ENCODE data around the gene GPRC5A. TPM values are rescaled to one million over a fixed set of nuclear protein-coding genes. Genes with fewer than 3 reads are reported as not detected.
A peak's percentile ranks its signal among the peaks of the same experiment; 100 is the strongest.

GPRC5A gene
- total RNA-seq, 6 donors from 2014 or later, result 194 to 890 (median 653) TPM

DNA sequence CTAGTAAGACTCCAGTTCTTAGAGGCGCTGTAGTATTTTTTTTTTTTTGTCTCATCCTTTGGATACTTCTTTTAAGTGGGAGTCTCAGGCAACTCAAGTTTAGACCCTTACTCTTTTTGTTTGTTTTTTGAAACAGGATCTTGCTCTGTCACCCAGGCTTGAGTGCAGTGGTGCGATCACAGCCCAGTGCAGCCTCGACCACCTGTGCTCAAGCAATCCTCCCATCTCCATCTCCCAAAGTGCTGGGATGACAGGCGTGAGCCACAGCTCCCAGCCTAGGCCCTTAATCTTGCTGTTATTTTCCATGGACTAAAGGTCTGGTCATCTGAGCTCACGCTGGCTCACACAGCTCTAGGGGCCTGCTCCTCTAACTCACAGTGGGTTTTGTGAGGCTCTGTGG is 21.3 kb downstream of the GPRC5A start:
- WGBS, 2 donors, result 77 to 90% methylated on average over 5 of the region's 5 CpGs
- Histone ChIP-seq H3K27me3 (no peaks in the 10 kb centered on the region), H3K36me3 (peaks cover 0 to 23% (median 2%) of the 10 kb centered on the region in 4 donors), H3K4me3 (no peak overlapping the region), H3K4me1 (peaks cover 14 to 27% (median 23%) of the 10 kb centered on the region in 4 donors), H3K9me3 (no peaks in the 10 kb centered on the region), H3K27ac (no peak overlapping the region)
- DNase-seq (no peak), ATAC-seq (ENCODE audit: low FRiP score in 2 of 2) (no peak)
- TF ChIP-seq, protein P1, sequence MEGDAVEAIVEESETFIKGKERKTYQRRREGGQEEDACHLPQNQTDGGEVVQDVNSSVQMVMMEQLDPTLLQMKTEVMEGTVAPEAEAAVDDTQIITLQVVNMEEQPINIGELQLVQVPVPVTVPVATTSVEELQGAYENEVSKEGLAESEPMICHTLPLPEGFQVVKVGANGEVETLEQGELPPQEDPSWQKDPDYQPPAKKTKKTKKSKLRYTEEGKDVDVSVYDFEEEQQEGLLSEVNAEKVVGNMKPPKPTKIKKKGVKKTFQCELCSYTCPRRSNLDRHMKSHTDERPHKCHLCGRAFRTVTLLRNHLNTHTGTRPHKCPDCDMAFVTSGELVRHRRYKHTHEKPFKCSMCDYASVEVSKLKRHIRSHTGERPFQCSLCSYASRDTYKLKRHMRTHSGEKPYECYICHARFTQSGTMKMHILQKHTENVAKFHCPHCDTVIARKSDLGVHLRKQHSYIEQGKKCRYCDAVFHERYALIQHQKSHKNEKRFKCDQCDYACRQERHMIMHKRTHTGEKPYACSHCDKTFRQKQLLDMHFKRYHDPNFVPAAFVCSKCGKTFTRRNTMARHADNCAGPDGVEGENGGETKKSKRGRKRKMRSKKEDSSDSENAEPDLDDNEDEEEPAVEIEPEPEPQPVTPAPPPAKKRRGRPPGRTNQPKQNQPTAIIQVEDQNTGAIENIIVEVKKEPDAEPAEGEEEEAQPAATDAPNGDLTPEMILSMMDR (IDR thresholded peaks at IDR 0.05), result no peak
- TF ChIP-seq POLR2A (IDR thresholded peaks at IDR 0.05), result no peak
- no peak for TF ChIP-seq POLR2AphosphoS5 (IDR thresholded peaks at IDR 0.05)
- no peak for TF ChIP-seq EP300 (IDR thresholded peaks at IDR 0.05)

DNA sequence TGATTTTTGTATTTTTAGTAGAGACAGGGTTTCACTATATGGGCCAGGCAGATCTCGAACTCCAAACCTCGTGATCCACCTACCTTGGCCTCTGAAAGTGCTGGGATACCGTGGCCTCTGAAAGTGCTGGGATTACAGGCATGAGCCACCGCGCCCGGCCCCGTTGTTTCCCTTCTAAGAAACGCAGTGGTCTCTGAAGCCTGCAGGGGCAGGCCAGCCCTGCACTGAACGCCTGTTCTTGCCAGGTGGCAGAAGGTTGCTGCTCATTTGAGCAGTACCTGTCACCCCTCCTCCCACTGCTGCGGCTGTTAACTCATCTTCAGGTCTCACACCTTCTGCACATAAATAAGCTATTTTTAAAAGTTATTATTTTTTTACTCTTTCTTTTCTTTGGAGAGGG is 24.3 kb downstream of the GPRC5A start:
- TF ChIP-seq POLR2AphosphoS5 (IDR thresholded peaks at IDR 0.05) (no peak), POLR2A (IDR thresholded peaks at IDR 0.05) (no peak), EP300 (IDR thresholded peaks at IDR 0.05) (no peak)
- TF ChIP-seq, protein P1 (IDR thresholded peaks at IDR 0.05), result no peak
- Histone ChIP-seq H3K4me1 (peaks cover 10 to 15% (median 14%) of the 10 kb centered on the region in 4 donors), H3K27ac (no peak overlapping the region), H3K9me3 (no peaks in the 10 kb centered on the region), H3K36me3 (peaks cover 0 to 23% (median 2%) of the 10 kb centered on the region in 4 donors), H3K27me3 (no peaks in the 10 kb centered on the region), H3K4me3 (no peak overlapping the region)
- no peak for ATAC-seq (ENCODE audit: low FRiP score in 2 of 2)
- 67 to 76% methylated on average over 10 of the region's 10 CpGs for WGBS, 2 donors
- DNase-seq, result peak in 1 of 2 donors; percentile 48

GRCh38 chr12:12916135-12916944 is 25.0 kb downstream of the GPRC5A start:
- no peaks in the 10 kb centered on the region for H3K9me3 ChIP-seq
- ATAC-seq (ENCODE audit: low FRiP score in 2 of 2), result peak; percentile 87 to 91
- H3K27ac ChIP-seq, result peak overlapping the region in 2 of 4 donors; percentile 3 to 13
- peaks cover 0 to 23% (median 2%) of the 10 kb centered on the region in 4 donors for H3K36me3 ChIP-seq
- no peak for TF ChIP-seq POLR2A (IDR thresholded peaks at IDR 0.05)
- no peak for TF ChIP-seq EP300 (IDR thresholded peaks at IDR 0.05)
- TF ChIP-seq, protein P1 (IDR thresholded peaks at IDR 0.05), result peak; percentile 94 to 96 (median 96)
- TF ChIP-seq POLR2AphosphoS5 (IDR thresholded peaks at IDR 0.05), result peak; percentile 33 to 35
- peak overlapping the region in 1 of 4 donors; percentile 3 for H3K4me3 ChIP-seq
- H3K4me1 ChIP-seq, result peaks cover 10 to 15% (median 14%) of the 10 kb centered on the region in 4 donors
- DNase-seq, result peak in 1 of 2 donors; percentile 86
- 16 to 19% methylated on average over 19 of the region's 19 CpGs for WGBS, 2 donors
- H3K27me3 ChIP-seq, result no peaks in the 10 kb centered on the region

DNA sequence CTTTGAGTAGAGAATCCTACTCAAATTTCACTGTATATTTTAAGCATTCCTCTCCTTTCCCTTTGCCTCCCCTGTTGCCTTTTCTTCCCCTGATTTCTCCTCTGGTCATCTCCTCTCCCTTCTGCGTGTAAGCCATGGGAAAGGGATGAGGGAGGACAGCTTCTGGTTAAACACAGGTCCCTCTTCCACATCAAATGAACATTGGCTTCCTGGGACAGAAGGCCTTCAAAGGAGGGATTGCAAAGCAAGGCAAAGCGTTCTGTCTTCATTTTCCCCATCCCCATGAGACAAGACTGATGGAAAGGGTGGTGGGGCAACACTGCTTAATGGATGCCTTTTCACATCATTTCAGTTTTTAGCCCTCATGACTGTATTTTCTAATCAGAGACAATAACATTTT is 26.2 kb downstream of the GPRC5A start:
- peaks cover 10 to 15% (median 14%) of the 10 kb centered on the region in 4 donors for H3K4me1 ChIP-seq
- DNase-seq (no peak), ATAC-seq (ENCODE audit: low FRiP score in 2 of 2) (no peak)
- H3K27me3 ChIP-seq, result no peaks in the 10 kb centered on the region
- no peaks in the 10 kb centered on the region for H3K9me3 ChIP-seq
- 92 to 93% methylated on average over 2 of the region's 2 CpGs for WGBS, 2 donors
- H3K36me3 ChIP-seq, result peaks cover 0 to 23% (median 2%) of the 10 kb centered on the region in 4 donors
- no peak for TF ChIP-seq EP300 (IDR thresholded peaks at IDR 0.05)
- TF ChIP-seq POLR2A (IDR thresholded peaks at IDR 0.05), result no peak
- no peak for TF ChIP-seq POLR2AphosphoS5 (IDR thresholded peaks at IDR 0.05)
- TF ChIP-seq, protein P1 (IDR thresholded peaks at IDR 0.05), result no peak
- H3K27ac ChIP-seq, result no peak overlapping the region
- no peak overlapping the region for H3K4me3 ChIP-seq

All from upper lobe of left lung (tissue), 6 donors.